GM18870 (cell line): ENCODE measurements around the gene TPPP2.
"Not testable (repeated sequence)": the region's sequence is repeated elsewhere in the genome, so short reads cannot be mapped to it uniquely, and the experiment has no call there.

Experiments used
- ATAC-seq: cut with Tn5 transposase; IDR thresholded peaks from one replicate; pipeline ENCODE4 v1.9.1; 2021; ENCODE audit warnings: moderate library complexity; ENCODE audit not compliant: unreplicated experiment

The TPPP2 gene

DNA sequence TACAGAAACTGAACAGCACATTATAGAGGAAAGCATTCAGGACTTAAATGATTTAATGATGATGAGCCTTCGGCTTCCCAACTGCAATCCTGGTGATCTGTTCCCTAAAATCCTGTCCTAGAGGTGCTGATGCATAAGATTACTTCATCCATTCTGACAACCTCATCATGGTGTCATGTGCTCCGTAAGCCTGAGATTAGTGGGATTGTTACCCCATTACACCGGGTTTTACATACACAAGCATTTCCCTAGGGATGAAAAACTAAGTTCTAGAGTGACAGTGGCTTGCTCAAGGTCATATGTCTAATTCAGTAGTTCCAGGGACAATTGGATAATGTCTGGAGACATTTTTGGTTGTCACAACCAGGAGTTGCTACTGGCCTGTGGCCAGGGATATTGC, 7.1 kb downstream of the TPPP2 start:
- ATAC-seq: no peak

DNA sequence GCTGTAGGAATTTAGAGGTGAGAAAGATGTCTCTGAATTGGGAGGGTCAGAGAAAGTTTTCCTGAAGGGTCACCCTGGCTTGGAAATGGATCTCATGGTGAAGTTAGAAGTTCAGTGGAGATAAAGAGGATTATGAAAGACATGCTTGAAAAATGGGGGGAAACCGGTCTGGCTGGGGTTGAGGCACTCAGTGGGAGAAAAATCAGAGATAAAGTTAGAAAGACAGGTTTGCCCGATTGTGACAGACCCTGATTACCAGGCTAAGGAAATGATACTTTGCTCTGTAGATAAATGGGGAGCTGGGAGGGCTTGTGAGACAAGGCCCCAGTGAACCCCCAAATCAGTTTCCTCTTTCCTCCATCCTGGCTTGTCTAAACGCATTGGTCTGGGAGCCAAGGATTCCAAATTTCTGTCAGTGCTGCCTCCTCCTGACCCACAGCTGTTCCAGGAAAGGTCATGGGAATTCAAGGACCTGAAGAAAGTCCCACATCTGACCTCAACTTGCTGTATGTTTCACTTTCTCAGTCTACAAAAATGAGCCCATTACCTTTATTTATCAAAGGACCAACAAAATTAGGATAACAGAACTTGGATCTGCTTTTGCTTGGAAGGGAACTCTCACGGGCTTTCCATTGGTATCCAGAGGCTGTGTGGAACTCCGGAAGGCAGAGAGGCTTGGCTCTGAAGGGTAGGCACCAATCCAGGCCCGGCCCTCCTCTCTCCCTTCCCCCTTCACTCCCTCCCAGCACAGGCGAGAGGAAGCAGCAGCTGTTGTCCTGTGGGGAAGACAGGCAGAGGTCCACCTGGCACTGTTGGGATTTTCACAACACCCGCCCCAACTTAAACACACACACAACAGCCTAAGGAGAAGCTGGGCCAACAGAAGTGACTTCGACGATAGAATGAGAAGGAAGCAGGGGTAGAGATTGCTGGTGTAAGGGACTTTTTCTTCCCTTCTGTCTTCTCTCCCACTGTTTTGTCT, 8.7 kb downstream of the TPPP2 start:
- ATAC-seq: no peak

DNA sequence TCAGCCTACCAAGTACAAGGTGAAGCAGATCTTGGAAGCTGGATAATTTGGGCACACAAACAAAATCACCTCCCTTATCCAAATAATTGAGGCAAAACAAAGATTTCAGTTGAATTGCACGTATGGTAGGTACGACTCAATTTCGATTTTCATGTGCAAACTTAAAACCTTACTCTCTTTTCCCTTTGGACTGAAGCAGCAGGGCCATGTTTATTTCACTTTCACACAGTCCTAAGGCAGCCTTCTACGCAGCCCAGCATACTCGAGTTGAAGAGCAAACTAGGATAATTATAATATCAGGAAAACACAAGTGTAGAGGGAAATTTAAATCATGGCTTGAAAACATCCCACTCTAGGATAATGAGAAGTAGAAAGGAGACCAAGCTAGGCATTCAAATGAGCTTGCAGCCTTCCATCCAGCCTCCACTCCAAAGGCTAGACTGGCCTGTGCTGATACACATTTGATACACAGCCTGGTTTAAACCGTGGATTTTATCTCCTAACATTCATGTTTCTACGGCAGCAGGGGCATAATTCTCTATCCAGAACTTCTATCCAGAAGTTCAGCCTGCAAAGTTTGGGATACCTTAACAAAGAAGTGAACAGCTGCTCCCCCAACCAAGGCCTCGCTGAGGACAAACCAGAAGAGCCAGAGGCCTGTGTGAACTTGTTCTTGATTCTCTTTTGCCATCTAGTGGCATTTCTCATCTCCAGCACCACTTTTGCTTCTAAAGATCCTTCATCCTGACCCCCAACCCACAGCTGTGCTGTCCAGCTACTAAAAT, 9.8 kb downstream of the TPPP2 start:
- peak; percentile 55 for ATAC-seq

DNA sequence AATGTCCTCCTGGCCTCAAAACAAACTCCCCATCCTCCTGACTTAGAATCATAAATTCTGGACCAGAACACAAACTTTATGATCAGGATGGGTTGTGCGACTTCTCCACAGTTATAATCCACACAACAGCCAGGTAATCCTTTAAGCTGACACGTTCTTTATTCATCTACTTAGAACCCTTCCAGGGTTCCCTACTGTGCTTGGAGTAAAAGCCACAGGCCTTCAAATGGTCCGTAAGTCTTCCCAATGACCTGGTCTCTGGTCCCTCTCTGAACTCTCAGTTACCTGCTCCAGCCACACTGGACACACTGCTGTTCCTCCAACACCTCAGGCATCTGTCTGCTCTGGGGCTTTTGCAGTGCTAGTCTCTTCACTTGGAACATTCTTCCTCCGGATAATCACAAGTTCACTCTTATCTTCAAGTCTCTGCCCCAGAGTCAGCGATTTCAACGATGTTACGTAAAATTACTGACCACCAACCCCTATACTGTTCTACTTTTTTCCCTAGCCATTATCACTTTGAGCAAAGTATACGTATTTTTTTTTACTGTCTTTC, 10.4 kb downstream of the TPPP2 start:
- ATAC-seq: no peak

DNA sequence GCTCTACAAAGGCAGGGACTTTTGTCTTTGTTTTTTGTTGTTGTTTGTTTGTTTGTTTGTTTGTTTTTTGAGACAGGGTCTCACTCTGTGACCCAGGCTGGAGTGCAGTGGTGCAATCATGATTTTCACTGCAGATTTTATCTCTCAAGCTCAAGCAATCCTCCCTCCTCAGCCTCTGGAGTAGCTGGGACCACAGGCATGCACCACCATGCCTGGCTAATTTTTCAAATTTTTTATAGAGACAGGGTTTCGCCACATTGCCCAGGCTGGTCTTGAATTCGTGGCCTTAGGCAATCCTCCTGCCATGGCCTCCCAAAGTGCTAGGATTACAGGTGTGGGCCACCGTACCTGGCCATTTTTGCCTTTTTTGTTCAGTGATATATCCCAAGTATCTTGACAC, 10.9 kb downstream of the TPPP2 start:
- ATAC-seq: not testable (repeated sequence)

DNA sequence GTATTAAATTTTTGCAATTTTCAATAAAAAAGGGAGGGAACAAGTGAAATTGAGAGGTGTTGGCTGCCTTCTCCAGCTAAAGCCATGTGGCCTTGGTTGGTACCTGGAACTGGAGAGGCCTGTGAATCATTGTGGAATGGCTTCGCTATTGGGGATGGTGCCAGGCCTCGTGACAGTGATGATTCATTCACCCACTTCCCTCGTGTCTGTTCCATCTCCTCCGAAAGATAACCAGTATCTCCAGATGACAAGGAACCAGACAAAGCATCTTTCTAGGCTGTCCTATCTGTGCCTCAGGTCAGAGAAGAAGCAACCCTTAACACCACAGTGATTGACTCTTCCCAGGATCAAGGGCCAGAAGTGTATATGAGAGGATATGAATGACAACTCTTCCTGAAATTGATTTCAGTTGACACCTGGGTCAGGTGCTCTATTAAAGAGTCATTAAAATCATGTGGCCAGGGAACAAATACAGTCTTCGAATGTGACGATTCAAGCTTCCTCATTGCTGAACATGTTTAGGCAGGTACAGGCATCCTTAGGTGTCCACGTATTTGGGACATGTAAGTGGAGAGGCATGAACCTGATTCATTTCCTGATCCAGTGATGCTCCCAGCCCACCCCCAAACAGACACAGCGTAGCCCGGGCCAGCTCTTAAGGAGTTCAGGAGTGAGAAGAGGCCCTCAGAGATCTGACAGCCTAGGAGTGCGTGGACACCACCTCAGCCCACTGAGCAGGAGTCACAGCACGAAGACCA, 11.8 kb downstream of the TPPP2 start, which contains the start of gene RNASE7:
Gene RNASE7 (plus strand): TSS at position 687 of the 758 bp plus-strand sequence. CDS start 631 bp downstream, outside the sequence.
- no peak for ATAC-seq

DNA sequence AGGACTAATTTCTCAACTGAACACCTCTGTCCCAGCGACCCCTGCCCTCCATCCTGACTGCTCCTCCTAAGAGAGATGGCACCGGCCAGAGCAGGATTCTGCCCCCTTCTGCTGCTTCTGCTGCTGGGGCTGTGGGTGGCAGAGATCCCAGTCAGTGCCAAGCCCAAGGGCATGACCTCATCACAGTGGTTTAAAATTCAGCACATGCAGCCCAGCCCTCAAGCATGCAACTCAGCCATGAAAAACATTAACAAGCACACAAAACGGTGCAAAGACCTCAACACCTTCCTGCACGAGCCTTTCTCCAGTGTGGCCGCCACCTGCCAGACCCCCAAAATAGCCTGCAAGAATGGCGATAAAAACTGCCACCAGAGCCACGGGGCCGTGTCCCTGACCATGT, 12.9 kb downstream of the TPPP2 start:
- no peak for ATAC-seq

DNA sequence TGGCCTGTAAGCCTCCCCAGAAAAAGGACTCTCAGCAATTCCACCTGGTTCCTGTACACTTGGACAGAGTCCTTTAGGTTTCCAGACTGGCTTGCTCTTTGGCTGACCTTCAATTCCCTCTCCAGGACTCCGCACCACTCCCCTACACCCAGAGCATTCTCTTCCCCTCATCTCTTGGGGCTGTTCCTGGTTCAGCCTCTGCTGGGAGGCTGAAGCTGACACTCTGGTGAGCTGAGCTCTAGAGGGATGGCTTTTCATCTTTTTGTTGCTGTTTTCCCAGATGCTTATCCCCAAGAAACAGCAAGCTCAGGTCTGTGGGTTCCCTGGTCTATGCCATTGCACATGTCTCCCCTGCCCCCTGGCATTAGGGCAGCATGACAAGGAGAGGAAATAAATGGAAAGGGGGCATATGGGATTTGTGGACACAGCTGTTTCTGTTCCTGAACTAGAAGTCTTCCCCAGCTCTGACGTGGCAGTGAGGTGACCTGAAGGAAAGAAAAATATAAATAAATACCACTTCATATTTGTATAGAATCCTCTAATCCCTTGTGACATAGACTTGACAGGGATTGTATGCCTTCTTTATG, 13.5 kb downstream of the TPPP2 start:
- no peak for ATAC-seq

DNA sequence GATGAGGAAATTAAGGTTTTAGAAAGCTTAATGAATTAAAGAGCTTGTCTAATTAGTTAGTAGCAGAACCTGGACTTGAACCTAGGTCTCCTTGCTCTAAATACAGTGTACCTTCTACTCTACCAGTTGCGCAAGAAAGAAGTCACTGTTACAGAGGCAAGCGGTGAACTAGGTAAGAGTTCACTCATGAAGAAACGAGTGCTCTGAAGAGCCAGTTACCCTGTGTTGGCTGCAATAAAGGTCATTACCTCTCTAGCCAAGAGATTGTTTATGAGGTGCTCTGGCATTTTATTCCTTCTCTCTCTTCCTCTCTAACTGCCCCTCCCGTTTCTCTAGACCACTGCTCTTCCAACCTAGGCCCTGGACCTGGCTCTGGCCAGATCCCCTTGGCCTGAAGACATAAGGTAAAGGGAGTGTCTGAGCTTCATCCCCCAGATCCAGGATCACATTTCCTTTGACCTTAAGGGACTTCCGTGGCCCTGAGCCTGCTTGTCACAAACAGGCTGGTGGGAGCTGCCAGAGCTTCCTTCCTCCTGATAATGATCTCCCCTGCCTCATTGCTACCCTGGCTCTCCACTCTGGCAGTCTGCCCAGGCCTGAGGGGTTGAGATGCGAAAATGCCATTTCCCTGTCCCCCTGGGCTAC, 14.1 kb downstream of the TPPP2 start:
- ATAC-seq: no peak

DNA sequence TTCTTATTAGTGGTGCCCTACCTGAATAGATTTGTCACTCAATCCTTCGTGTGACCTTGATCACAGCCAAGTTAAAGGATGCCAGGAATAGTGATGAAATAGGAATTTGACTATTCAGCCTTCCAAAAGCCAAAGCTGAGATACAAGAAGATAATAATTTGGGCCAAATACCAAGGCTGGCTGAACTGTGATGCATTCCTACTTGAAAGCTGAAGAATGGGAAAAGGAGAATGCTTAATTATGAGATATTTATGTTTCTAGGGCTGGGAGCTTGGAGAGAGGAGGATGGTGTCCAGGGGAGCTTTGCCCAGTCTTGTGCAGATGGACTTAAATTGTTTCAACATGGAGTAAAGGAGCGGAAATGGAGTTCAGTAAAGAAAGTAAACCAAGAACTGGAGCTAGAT, 17.4 kb downstream of the TPPP2 start:
- no peak for ATAC-seq

DNA sequence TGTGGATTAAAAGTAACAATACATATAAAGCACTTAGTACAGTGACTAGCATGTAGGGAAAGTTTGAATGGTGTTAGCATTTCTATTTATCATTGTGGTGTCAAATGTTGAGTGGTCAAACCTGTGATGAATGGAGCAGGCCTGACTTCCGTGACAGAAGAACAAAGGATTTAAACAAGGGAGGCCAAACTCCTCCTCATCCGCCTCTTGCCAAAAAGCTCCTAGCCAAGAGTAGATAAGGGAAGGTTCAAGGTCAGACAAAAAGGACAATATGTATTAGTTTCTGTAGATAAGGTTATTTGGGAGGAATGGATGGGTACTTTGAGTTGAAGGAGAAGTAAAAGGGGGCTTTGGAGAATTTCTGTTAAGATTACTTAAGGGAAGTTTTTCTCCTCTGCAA, 18.6 kb downstream of the TPPP2 start:
- ATAC-seq: no peak

DNA sequence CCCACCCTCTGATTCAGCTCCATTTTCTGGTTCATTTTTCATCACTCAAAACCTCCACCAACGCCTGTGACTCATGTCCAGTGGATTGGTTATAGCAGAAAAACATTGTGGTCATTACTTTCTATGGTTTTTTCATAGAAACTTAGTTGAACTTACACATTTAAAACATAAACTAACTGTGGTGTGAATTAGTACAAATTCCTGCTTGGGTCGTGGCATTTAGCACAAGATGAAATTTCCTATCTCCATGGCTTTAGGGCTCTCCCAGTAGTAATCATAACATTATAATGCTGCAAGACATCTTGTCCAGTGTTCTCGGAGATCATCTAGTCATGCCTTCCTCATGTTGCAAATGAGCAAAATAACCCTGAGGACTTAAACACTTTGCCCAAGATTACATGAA, 19.3 kb downstream of the TPPP2 start:
- no peak for ATAC-seq

DNA sequence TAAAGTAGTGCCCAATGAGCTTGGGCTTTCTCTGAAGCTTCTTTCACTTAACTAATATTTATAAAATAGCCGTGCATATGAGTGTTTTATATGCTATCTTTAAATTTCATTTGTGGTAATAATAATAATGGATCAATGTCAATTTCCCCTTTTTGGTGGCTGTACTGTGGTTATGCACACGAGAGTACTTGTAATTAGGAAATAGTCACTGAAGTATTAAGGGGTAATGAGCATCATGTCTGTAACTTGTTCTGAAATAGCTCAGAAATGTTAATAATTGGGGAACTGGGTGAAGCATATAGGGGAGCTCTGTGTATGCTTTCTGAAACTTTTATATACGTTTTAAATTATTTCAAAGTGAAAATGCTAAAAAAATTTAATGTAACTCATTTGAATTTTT, 20.6 kb downstream of the TPPP2 start:
- ATAC-seq: no peak

DNA sequence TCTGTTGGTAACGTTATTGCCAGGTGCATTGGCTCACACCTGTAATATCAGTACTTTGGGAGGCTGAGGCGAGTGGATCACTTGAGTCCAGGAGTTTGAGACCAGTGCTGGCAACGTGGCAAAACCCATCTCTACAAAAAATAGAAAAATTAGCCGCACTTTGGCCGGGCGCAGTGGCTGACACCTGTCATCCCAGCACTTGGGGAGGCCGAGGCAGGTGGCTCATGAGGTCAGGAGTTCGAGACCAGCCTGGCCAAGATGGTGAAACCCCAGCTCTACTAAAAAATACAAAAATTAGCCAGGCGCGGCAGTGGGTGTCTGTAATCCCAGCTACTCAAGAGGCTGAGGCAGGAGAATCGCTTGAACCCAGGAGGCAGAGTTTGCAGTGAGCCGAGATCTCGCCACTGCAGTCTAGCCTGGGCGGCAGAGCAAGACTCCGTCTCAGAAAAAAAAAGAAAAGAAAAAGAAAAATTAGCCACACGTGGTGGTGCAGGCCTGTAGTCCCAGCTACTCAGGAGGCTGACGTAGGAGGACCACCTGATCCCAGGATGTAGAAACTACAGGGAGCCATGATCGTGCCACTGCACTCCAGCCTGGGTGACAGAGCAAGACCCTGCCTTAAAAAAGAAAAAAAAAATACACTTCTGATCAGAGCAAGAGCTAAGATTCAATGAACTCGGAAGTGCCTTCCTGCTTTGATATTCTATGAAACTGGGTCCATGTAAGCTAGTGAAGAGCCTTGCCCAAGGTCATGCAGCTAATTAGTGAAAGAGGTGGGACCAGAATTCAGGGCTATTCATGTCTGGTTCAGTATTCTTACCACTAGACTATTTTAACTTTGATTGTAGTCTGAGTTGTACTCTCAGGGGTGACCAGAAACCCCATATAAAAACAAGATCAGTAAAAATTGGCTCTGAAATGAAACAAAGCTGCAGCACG, 23.4 kb downstream of the TPPP2 start:
- ATAC-seq: no peak

DNA sequence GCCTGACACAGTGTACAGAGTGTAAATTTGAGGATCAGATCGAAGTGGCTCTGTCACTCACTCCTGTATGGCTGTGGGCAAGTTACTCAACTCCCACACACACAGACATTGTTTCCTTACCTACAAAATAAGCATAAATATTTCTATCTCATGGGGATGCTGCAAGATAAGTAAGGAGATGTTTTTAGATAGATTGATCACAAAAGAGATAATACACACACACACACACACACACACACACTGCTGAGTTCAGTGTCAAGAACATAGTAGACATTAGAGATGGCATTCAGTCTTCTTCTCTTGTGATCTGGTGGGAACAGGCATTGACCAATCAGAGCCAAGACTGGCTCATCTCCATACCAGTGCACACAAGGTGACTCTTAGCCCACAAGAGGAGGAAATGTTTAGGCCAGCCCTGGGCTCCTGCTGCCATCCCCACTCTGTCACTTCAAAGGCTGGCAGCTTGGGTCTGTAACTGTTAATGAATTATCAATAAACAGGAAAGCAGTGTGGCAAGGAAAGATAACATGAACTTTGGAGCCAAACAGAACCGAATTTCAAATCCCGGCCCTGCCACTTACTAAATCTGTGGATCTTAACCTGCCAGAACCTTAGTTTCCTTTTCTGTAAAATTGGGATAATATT, 24.2 kb downstream of the TPPP2 start:
- no peak for ATAC-seq

DNA sequence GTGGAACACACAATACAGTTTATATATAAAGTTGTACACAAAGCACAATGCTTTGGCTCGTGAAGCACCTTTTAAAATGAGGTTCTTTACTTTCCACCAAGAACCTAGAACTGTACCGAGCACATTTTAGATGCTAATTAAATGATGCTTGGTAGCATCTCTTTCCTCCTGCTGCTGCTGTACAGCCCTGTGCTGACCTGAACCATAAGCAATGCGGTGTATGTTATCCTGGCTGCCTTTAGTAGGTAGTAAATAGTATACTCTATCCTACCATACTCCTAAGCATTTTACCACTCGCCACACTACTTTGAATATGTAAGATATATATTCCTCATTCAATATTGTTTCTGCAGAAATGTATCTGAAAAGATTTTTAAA, 24.7 kb downstream of the TPPP2 start:
- no peak for ATAC-seq

DNA sequence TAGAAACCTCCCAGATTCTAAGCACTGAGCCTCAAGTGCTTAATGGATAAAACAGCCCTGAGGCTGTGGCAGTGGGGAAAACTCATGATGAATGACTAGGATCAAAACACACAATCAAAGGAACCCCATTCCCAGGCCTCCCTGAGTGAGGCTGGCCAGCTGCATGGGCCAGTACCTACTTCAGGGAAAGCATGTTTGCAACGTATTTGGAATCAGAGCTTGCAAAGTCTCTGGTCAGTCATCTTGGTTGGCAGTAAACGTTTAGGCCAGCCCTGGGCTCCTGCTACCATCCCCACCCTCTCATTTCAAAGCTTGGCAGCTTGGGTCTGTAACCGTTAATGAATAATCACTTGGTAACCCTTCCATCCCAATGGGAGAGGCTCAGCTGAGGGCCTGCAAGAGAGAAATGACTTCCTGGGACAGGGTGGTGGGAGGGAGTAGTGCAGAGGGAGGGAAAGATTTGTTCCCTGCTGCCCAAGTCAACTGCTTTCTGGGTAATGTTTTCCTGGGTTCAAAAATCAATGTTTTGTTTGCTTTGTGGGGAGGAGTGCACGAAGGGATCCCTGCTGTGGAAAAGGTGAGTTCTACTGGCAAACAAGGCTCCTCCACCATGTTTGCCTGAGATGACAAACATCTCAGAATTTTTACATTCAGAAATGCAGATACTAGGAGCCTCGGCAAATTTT, 25.6 kb downstream of the TPPP2 start:
- no peak for ATAC-seq
